ENCODE measurements around the gene PYGM. TPM values are rescaled to one million over a fixed set of nuclear protein-coding genes. Genes with fewer than 3 reads are reported as not detected.

Gene PYGM
- total and polyA plus RNA-seq, 2 donors (not counting 3 experiments of a cell fraction or from before 2014, with no cell fraction given), result 0.10 to 0.62 TPM

DNA sequence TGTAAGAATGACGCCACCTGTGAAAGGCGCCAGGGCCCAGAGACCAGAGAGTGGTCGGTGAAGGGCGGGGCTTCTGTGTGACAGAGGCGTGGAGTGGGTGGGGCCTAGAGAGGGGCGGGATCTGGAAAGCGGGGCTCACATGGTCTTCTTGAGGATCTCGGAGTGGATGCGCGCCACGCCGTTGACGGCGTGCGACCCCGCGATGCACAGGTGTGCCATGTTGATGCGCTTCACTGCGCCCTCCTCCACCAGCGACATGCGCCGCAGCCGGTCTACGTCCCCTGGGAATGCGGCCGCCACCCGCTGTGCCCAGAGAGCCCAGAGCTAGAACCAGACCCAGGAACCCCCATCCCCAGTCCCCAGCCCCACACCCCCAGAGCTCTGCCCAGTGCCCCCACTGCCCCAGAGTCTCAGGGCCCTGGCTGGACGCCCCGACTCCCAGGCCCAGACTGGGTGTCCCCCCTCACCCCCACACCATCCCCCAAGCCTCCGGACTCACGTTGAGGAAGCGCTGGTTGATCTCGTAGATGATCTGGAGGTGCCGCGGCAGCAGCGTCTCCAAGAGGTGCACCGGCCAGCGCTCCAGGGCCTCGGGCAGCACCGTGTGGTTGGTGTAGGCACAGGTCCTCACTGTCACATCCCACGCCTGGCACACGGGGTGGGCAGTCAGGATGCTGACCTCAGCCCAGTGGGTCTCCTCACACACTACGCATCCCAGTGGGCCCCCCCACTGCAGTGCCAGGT lies 6.2 kb downstream of the PYGM start:
- no peak overlapping the region for H3K9ac ChIP-seq (replicated peaks; ENCODE audit: extremely low read depth, insufficient read depth, low read length)
- no peaks in the 10 kb centered on the region for H3K9me1 ChIP-seq (replicated peaks; ENCODE audit: control insufficient read depth, extremely low read depth, insufficient read depth, low read length)
- BruUV-seq (replicated peaks), result no TSS peak
- H3K9me3 ChIP-seq (replicated peaks; ENCODE audit: control insufficient read depth, insufficient read depth, low read length), result no peaks in the 10 kb centered on the region
- TF ChIP-seq MYC (IDR thresholded peaks at IDR 0.05; ENCODE audit: low read depth, low read length) (no peak), FOS (IDR thresholded peaks at IDR 0.05; ENCODE audit: borderline replicate concordance, insufficient read depth, low read length) (no peak), EZH2 (IDR thresholded peaks at IDR 0.05; ENCODE audit: borderline replicate concordance, low read depth, low read length, severe bottlenecking) (no peak), JUN (IDR thresholded peaks at IDR 0.05; ENCODE audit: borderline replicate concordance, insufficient read depth, insufficient read length, low read depth) (no peak), GATA2 (IDR thresholded peaks at IDR 0.05; ENCODE audit: insufficient read depth, insufficient read length, low read depth, low read length) (no peak), POLR2AphosphoS5 (IDR thresholded peaks at IDR 0.05; ENCODE audit: insufficient read depth, low read depth, low read length) (no peak), POLR2A (IDR thresholded peaks at IDR 0.05; ENCODE audit: low read depth, low read length) (no peak)
- TF ChIP-seq, protein P1, sequence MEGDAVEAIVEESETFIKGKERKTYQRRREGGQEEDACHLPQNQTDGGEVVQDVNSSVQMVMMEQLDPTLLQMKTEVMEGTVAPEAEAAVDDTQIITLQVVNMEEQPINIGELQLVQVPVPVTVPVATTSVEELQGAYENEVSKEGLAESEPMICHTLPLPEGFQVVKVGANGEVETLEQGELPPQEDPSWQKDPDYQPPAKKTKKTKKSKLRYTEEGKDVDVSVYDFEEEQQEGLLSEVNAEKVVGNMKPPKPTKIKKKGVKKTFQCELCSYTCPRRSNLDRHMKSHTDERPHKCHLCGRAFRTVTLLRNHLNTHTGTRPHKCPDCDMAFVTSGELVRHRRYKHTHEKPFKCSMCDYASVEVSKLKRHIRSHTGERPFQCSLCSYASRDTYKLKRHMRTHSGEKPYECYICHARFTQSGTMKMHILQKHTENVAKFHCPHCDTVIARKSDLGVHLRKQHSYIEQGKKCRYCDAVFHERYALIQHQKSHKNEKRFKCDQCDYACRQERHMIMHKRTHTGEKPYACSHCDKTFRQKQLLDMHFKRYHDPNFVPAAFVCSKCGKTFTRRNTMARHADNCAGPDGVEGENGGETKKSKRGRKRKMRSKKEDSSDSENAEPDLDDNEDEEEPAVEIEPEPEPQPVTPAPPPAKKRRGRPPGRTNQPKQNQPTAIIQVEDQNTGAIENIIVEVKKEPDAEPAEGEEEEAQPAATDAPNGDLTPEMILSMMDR (IDR thresholded peaks at IDR 0.05; ENCODE audit: extremely low read depth in 1 of 2, insufficient read depth in 1 of 2, low read depth in 1 of 2, low read length in 2 of 2), result no peak
- TF ChIP-seq, protein P2, sequence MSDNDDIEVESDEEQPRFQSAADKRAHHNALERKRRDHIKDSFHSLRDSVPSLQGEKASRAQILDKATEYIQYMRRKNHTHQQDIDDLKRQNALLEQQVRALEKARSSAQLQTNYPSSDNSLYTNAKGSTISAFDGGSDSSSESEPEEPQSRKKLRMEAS (IDR thresholded peaks at IDR 0.05; ENCODE audit: insufficient read depth, insufficient read length), result no peak
- no peaks in the 10 kb centered on the region for H3K79me2 ChIP-seq (ENCODE audit: control insufficient read depth, insufficient read depth, low read length)
- no peaks in the 10 kb centered on the region for H4K20me1 ChIP-seq (replicated peaks; ENCODE audit: control insufficient read depth, extremely low read depth, insufficient read depth, low read length)
- dilution Hi-C loops (cut with MboI; ENCODE audit: extremely low pct_ligation_motif_present, low sequenced_read_pairs) (no loop called here), intact Hi-C loops (cut with micrococcal nuclease) (no loop called here)
- no peaks in the 10 kb centered on the region for H3K4me1 ChIP-seq (ENCODE audit: control insufficient read depth, extremely low read depth, insufficient read depth, low read length)
- CTCF ChIA-PET, result no interaction called here
- H3K4me2 ChIP-seq (ENCODE audit: insufficient read depth, low read length), result no peak overlapping the region
- H3K4me3 ChIP-seq (replicated peaks in 1 of 3; ENCODE audit: insufficient read depth in 1 of 3, low read depth in 1 of 3, low read length in 3 of 3), result no peak overlapping the region
- DNase-seq (ENCODE audit: low read depth, low spot score) (no peak), FAIRE-seq (no peak)
- H3K27ac ChIP-seq (ENCODE audit: insufficient read depth, low read depth, low read length), result no peak overlapping the region
- no peaks in the 10 kb centered on the region for H3K36me3 ChIP-seq (ENCODE audit: control insufficient read depth in 2 of 2, extremely low read depth in 1 of 2, insufficient read depth in 2 of 2, low read length in 2 of 2)
- no peaks in the 10 kb centered on the region for H3K27me3 ChIP-seq (ENCODE audit: control insufficient read depth in 2 of 2, insufficient read depth in 2 of 2, low read length in 2 of 2)
- POLR2A ChIA-PET, result no interaction called here
- H2AFZ ChIP-seq (ENCODE audit: low read depth, low read length), result no peak overlapping the region

All from endothelial cell of umbilical vein (primary cell).